Keratinocyte (primary cell): ENCODE measurements around the gene TYROBP. TPM values are rescaled to one million over a fixed set of nuclear protein-coding genes. Genes with fewer than 3 reads are reported as not detected.

Experiments used
- DNase-seq: peaks from one replicate; pipeline ENCODE4 v3.0.0-alpha.2; 2011; ENCODE audit warnings: low read depth, missing footprints, low spot score
- FAIRE-seq: peaks from 2 replicates; lab custom pipeline; 2011; peaks lifted over from hg19 to GRCh38; lab: Jason Lieb, UNC
- H2AFZ ChIP-seq: 2 replicates; pipeline ENCODE4 v1.6.0; 2012; ENCODE audit warnings: low read length, control low read depth, inconsistent platforms; ENCODE audit not compliant: control insufficient read depth
- H3K27ac ChIP-seq: 2 replicates; pipeline ENCODE4 v1.5.1; 2011; ENCODE audit warnings: low read length; ENCODE audit not compliant: control insufficient read depth, insufficient read depth
- H3K27me3 ChIP-seq: 3 replicates; pipeline ENCODE4 v1.6.0; 2011; ENCODE audit warnings: low read length; ENCODE audit not compliant: control insufficient read depth, insufficient read depth; ENCODE audit errors: extremely low read depth
- H3K36me3 ChIP-seq, 2 experiments: 2 replicates in 1 of 2; 3 replicates in 1 of 2; pipeline ENCODE4 v1.5.1; 2011; ENCODE audit warnings: low read length in 2 of 2, mild to moderate bottlenecking in 1 of 2; ENCODE audit not compliant: control insufficient read depth in 2 of 2, insufficient read depth in 2 of 2; ENCODE audit errors: extremely low read depth in 1 of 2
- H3K4me1 ChIP-seq: 3 replicates; pipeline ENCODE4 v1.5.1; 2011; ENCODE audit warnings: low read length; ENCODE audit not compliant: control insufficient read depth, insufficient read depth; ENCODE audit errors: extremely low read depth
- H3K4me2 ChIP-seq: 3 replicates; pipeline ENCODE4 v1.6.0; 2011; ENCODE audit warnings: low read depth, low read length; ENCODE audit not compliant: control insufficient read depth, insufficient read depth; ENCODE audit errors: extremely low read depth
- H3K4me3 ChIP-seq, 3 experiments: fragments of 200-600 bp in 1 of 3; sonication (generic) in 1 of 3; 2 replicates in 2 of 3; 3 replicates in 1 of 3; pipeline ENCODE4 v1.5.1; 2011 to 2016; ENCODE audit warnings: low read length in 3 of 3, mild to moderate bottlenecking in 3 of 3, control low read depth in 2 of 3, inconsistent platforms in 1 of 3, low read depth in 1 of 3, mixed read lengths in 1 of 3, mixed run types in 1 of 3, moderate library complexity in 1 of 3; ENCODE audit not compliant: control insufficient read depth in 2 of 3, insufficient read depth in 2 of 3; ENCODE audit errors: extremely low read depth in 1 of 3
- H3K79me2 ChIP-seq: 2 replicates; pipeline ENCODE4 v1.6.0; 2012; ENCODE audit warnings: low read length; ENCODE audit not compliant: control insufficient read depth, insufficient read depth
- H3K9ac ChIP-seq: 3 replicates; pipeline ENCODE4 v1.6.0; 2011; ENCODE audit warnings: low read length; ENCODE audit not compliant: control insufficient read depth, insufficient read depth; ENCODE audit errors: extremely low read depth
- H3K9me1 ChIP-seq: 3 replicates; pipeline ENCODE4 v1.6.0; 2011; ENCODE audit warnings: low read length; ENCODE audit not compliant: control insufficient read depth, insufficient read depth; ENCODE audit errors: extremely low read depth
- H3K9me3 ChIP-seq: 2 replicates; pipeline ENCODE4 v1.5.1; 2012; ENCODE audit warnings: low read depth, low read length; ENCODE audit not compliant: control insufficient read depth
- H4K20me1 ChIP-seq: 3 replicates; pipeline ENCODE4 v1.6.0; 2011; ENCODE audit warnings: low read length; ENCODE audit not compliant: control insufficient read depth, insufficient read depth; ENCODE audit errors: extremely low read depth
- EZH2 ChIP-seq: IDR thresholded peaks from one replicate; pipeline ENCODE4 v1.6.1; 2012; ENCODE audit warnings: inconsistent platforms, mild to moderate bottlenecking, low read length, moderate library complexity
- dilution Hi-C: fragments of 300-500 bp; cut with MboI; formaldehyde crosslinking; loops from one replicate; pipeline ENCODE4 v1.7.0; 2020; ENCODE audit warnings: low sequenced_read_pairs; ENCODE audit not compliant: extremely low pct_ligation_motif_present
- polyA plus RNA-seq, 5 experiments: library from polyadenylated mRNA; depleted of rRNA in 3 of 5; stranded (reverse) in 3 of 5; stranded (forward) in 1 of 5; unstranded in 1 of 5; fragments of >200 nt; gene quantifications; 1 replicate in 1 of 5; 2 replicates in 3 of 5; 3 replicates in 1 of 5; pipeline versions ENCODE4 v1.2.1 to v1.2.3, GENCODE V29; 2011 to 2012; ENCODE audit warnings: missing spikeins in 2 of 5, low read depth in 1 of 5, low replicate concordance in 1 of 5
- TF ChIP-seq, protein P1 (sequence below), 3 experiments: IDR thresholded peaks in 1 of 3; conservative IDR thresholded peaks in 1 of 3; optimal IDR thresholded peaks in 1 of 3; 2 replicates in 2 of 3; 3 replicates in 1 of 3; pipeline versions ENCODE3 to v1.5.1; 2011; ENCODE audit warnings: low read length in 3 of 3, mild to moderate bottlenecking in 3 of 3, moderate library complexity in 2 of 3, control low read depth in 1 of 3, inconsistent platforms in 1 of 3; ENCODE audit not compliant: insufficient read depth in 2 of 3; ENCODE audit errors: extremely low read depth in 1 of 3

Gene TYROBP
- polyA plus RNA-seq, 1 donor (not counting 4 experiments of a cell fraction or from before 2014, with no cell fraction given), result not detected

DNA sequence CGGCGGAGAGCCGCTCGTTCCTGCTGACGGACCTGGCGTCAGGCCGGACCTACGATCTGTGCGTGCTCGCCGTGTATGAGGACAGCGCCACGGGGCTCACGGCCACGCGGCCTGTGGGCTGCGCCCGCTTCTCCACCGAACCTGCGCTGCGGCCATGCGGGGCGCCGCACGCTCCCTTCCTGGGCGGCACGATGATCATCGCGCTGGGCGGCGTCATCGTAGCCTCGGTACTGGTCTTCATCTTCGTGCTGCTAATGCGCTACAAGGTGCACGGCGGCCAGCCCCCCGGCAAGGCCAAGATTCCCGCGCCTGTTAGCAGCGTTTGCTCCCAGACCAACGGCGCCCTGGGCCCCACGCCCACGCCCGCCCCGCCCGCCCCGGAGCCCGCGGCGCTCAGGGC is 36.5 kb upstream of the TYROBP start:
- H4K20me1 ChIP-seq, result peaks cover 4% of the 10 kb centered on the region

DNA sequence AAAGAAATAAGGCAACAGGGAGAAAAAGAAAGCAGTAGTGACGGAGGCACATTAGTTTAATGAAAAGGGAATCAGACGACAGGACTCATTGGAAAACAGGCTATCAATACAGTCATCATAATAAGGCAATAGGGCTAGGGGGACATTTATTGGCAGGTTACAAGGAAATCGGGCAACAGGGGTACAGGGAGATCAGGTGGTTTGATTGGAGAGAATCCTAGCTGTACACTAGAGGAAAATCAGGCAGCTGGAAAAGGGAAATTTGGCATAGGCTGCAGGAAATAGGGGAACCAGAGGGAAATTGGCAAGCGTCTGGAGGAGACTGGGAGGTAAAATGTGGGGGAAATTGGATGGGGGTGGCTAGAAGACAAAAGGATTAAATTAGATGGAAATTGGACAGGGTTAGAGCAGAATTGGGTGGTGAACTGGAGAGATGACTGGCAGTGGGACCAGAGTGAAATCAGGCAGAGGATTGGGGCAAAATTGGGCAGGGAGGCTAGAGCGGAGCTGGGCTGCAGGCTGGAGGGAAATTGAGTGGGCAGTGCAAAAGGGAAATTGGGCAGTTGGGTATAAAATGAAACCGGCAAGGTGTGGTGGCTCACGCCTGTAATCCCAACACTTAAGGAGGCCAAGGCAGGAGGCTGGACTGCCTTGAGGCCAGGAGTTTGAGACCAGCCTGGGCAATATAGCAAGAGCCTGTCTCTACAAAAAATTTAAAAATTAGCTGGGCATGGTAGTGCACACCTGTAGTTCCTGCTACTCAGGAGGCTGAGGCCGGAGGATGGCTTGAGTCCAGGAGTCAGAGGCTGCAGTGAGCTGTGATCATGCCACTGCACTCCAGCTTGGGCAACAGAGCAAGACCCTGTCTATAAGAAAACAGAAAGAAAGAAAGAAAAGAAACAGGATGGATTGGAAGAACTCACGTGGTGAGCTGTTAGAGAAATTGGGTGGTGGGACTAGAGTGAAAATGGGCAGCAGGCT is 35.5 kb upstream of the TYROBP start:
- Histone ChIP-seq H3K4me1 (no peaks in the 10 kb centered on the region), H3K4me3 (no peak overlapping the region), H4K20me1 (peaks cover 4% of the 10 kb centered on the region), H3K27ac (no peak overlapping the region), H3K9ac (no peak overlapping the region), H3K4me2 (no peak overlapping the region), H2AFZ (no peak overlapping the region), H3K27me3 (no peaks in the 10 kb centered on the region), H3K36me3 (peaks cover 0 to 3% of the 10 kb centered on the region in 2 experiments), H3K9me1 (no peaks in the 10 kb centered on the region), H3K79me2 (no peaks in the 10 kb centered on the region), H3K9me3 (no peaks in the 10 kb centered on the region)
- TF ChIP-seq EZH2, result no peak
- TF ChIP-seq, protein P1, sequence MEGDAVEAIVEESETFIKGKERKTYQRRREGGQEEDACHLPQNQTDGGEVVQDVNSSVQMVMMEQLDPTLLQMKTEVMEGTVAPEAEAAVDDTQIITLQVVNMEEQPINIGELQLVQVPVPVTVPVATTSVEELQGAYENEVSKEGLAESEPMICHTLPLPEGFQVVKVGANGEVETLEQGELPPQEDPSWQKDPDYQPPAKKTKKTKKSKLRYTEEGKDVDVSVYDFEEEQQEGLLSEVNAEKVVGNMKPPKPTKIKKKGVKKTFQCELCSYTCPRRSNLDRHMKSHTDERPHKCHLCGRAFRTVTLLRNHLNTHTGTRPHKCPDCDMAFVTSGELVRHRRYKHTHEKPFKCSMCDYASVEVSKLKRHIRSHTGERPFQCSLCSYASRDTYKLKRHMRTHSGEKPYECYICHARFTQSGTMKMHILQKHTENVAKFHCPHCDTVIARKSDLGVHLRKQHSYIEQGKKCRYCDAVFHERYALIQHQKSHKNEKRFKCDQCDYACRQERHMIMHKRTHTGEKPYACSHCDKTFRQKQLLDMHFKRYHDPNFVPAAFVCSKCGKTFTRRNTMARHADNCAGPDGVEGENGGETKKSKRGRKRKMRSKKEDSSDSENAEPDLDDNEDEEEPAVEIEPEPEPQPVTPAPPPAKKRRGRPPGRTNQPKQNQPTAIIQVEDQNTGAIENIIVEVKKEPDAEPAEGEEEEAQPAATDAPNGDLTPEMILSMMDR (optimal IDR thresholded peaks at IDR 0.05 in 1 of 3, IDR thresholded peaks at IDR 0.05 in 1 of 3, conservative IDR thresholded peaks at IDR 0.05 in 1 of 3; ENCODE audit: extremely low read depth in 1 of 3, insufficient read depth in 2 of 3, low read length in 3 of 3), result no peak
- FAIRE-seq, result no peak
- dilution Hi-C loops, result no loop called here
- no peak for DNase-seq

More for the DNA sequence above, 36.5 kb upstream of the TYROBP start:
- Histone ChIP-seq H3K4me3 (no peak overlapping the region), H2AFZ (no peak overlapping the region), H3K36me3 (peaks cover 0 to 3% of the 10 kb centered on the region in 2 experiments), H3K9me1 (no peaks in the 10 kb centered on the region), H3K79me2 (no peaks in the 10 kb centered on the region), H3K4me1 (no peaks in the 10 kb centered on the region), H3K27ac (no peak overlapping the region), H3K9ac (no peak overlapping the region), H3K9me3 (no peaks in the 10 kb centered on the region), H3K4me2 (no peak overlapping the region), H3K27me3 (no peaks in the 10 kb centered on the region)
- TF ChIP-seq EZH2, result no peak
- TF ChIP-seq, protein P1 (optimal IDR thresholded peaks at IDR 0.05 in 1 of 3, IDR thresholded peaks at IDR 0.05 in 1 of 3, conservative IDR thresholded peaks at IDR 0.05 in 1 of 3; ENCODE audit: extremely low read depth in 1 of 3, insufficient read depth in 2 of 3, low read length in 3 of 3), result no peak
- DNase-seq, result no peak
- no peak for FAIRE-seq
- dilution Hi-C loops, result no loop called here
